Lung (tissue), 12 donors: ENCODE results near the gene PHOX2A. TPM values are rescaled to one million over a fixed set of nuclear protein-coding genes. Genes with fewer than 3 reads are reported as not detected.

Source experiments
- ATAC-seq: fragments of 200-7000 bp; cut with Tn5 transposase; one replicate; pipeline ENCODE4 v1.9.1; 2020; ENCODE audit warnings: moderate number of reproducible peaks; ENCODE audit not compliant: insufficient read depth, low FRiP score
- DNase-seq, 3 donors: peaks; one replicate each; pipeline ENCODE4 v3.0.0-alpha.2; 2013 to 2017
- H3K27ac ChIP-seq, 2 donors: one replicate each; pipeline ENCODE4 v1.5.1; 2013; ENCODE audit warnings: mild to moderate bottlenecking in 2 of 2, moderate library complexity in 2 of 2, control low read depth in 1 of 2, inconsistent platforms in 1 of 2, low read depth in 1 of 2, low read length in 1 of 2
- H3K27me3 ChIP-seq, 3 donors: one replicate each; pipeline ENCODE4 v1.5.1; 2013; ENCODE audit warnings: low read length in 2 of 3; ENCODE audit not compliant: control insufficient read depth in 3 of 3, insufficient read depth in 3 of 3
- H3K36me3 ChIP-seq, 4 donors: one replicate each; pipeline ENCODE4 v1.5.1; 2013; ENCODE audit warnings: low read length in 4 of 4, mild to moderate bottlenecking in 1 of 4, moderate library complexity in 1 of 4; ENCODE audit not compliant: control insufficient read depth in 4 of 4, insufficient read depth in 4 of 4
- H3K4me1 ChIP-seq, 5 donors: one replicate each; pipeline ENCODE4 v1.5.1; 2013; ENCODE audit warnings: low read length in 5 of 5, mild to moderate bottlenecking in 2 of 5, moderate library complexity in 1 of 5; ENCODE audit not compliant: control insufficient read depth in 5 of 5, insufficient read depth in 5 of 5
- H3K4me3 ChIP-seq: one replicate; pipeline ENCODE4 v1.5.1; 2013; ENCODE audit warnings: mild to moderate bottlenecking, control low read depth, moderate library complexity
- H3K9ac ChIP-seq, 2 donors: one replicate each; pipeline ENCODE4 v1.5.1; 2013; ENCODE audit warnings: low read length in 2 of 2, control low read depth in 1 of 2; ENCODE audit not compliant: insufficient read depth in 1 of 2
- H3K9me3 ChIP-seq, 4 donors: one replicate each; pipeline ENCODE4 v1.5.1; 2013; ENCODE audit warnings: low read length in 3 of 4, mild to moderate bottlenecking in 1 of 4, moderate library complexity in 1 of 4; ENCODE audit not compliant: control insufficient read depth in 4 of 4, insufficient read depth in 3 of 4
- CTCF ChIP-seq: IDR thresholded peaks from 2 replicates; pipeline ENCODE4 v1.5.1; 2012; ENCODE audit warnings: mild to moderate bottlenecking; ENCODE audit errors: control extremely low read depth, extremely low read depth
- WGBS, 2 donors: extraction: QIAGEN DNeasy Blood & Tissue Kit; methylation state at CpG; one replicate each; pipeline ENCODE4 v1.1.7; 2013; 5-methylcytosine and 5-hydroxymethylcytosine counted together
- polyA plus RNA-seq, 2 donors: library from polyadenylated mRNA; stranded (reverse); fragments of 200-250 nt; gene quantifications; one replicate each; pipeline ENCODE4 v1.2.1, GENCODE V29; 2013
- total RNA-seq, 2 donors: library from RNA; depleted of rRNA in 1 of 2; stranded (reverse); fragments of >200 nt in 1 of 2; gene quantifications; one replicate each; pipeline ENCODE4 v1.2.1, GENCODE V29; 2014 to 2021
- donor health status: control.
- donor health status: control.
- donor health status: Bipolar disorder and iron deficiency.
- donor health status: healthy.
- donor health status: DM: yes; HTN: yes; CAD: no.

PHOX2A gene
- total and polyA plus RNA-seq, 4 donors, result not detected

DNA sequence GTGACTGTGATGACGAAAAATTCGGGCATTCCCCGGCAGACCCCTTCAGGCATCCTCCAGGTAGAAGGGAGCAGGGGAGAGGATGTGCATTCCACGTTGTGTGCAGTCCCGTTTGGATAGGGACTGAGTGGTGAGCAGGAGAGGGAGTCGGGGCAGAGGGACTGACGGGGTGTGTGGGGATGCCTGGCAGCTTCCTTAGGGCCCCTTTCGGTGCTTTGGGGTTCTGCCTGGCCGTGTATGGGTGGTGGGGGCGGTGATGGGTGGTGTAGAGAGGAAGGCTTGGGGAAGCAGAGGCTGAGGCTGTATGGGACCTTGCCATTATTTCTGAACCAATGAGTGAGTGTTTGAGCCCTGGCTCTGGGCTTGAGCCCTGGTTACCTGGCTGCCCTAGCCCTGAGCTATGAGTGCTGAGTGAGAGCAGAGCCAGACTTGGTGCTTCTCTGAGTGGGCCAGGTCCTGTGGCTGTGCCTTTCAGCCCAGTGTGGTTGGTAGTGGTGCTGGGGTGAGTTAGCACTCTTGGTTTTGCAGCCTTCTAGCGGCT lies 18.5 kb downstream of the PHOX2A start:
- ATAC-seq, result no peak
- WGBS, 2 donors, result 7 to 11% methylated on average over 11 of the region's 11 CpGs
- TF ChIP-seq CTCF, result no peak

DNA sequence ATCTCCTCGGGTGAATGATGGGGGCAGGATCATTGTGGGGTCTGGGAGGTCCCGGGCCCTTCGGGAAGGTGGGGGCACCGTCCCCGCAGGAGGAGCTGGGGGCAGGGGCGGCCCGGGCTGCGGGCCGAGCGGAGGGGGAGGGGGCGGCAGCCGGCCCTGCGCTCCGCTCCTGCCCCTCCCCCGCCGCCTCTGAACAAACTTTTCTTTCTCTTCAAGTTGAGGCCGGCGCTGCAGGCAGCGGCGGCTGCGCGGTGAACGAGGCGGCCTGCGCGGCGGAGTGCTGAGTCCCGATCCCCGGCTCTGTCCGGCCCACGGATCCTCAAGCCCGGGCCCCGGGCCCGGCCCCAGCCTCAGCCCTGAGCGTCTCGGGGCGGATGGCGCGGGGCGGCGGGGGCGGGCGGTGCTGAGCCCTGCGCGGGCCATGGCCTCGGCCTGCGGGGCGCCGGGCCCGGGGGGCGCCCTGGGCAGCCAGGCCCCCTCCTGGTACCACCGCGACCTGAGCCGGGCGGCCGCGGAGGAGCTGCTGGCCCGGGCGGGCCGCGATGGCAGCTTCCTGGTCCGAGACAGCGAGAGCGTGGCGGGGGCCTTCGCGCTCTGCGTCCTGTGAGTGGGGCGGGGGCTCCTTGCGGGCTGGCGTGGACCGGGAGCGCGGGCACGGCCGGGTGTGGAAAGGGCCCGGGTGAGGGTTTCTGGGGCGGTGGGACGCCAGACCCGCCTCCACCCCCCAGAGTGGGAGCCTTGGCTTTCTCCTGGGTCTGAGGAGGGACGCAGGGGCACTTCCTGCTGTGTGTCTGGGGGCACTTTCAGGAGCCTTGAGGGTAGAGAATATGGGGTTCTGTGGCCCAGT lies 19.2 kb downstream of the PHOX2A start, which contains the start of gene INPPL1:
INPPL1 (plus strand) TSS at position 204 of the 847 bp plus-strand sequence; CDS start at position 422, 218 bp downstream.
- H3K4me1 ChIP-seq, result peaks cover 0 to 23% (median 9%) of the 10 kb centered on the region in 5 donors
- peak within 1 kb of the TSS; percentile 57 for H3K4me3 ChIP-seq
- H3K27me3 ChIP-seq, result no peaks in the 10 kb centered on the region
- 0 to 1% methylated on average over 56 to 81 of the region's 81 CpGs for WGBS, 2 donors
- H3K9me3 ChIP-seq, result no peaks in the 10 kb centered on the region
- H3K9ac ChIP-seq, result peak within 1 kb of the TSS; percentile 46 to 55
- H3K27ac ChIP-seq, result peak within 1 kb of the TSS; percentile 98 to 99
- no peak for ATAC-seq
- no peak for TF ChIP-seq CTCF
- peak; percentile 65 to 78 (median 71) for DNase-seq
- H3K36me3 ChIP-seq, result peaks cover 0 to 31% (median 19%) of the 10 kb centered on the region in 4 donors

More for the DNA sequence above, 18.5 kb downstream of the PHOX2A start:
- DNase-seq, result no peak
- H3K9me3 ChIP-seq, result no peaks in the 10 kb centered on the region
- peak overlapping the region; percentile 40 to 49 for H3K9ac ChIP-seq
- peaks cover 0 to 23% (median 9%) of the 10 kb centered on the region in 5 donors for H3K4me1 ChIP-seq
- H3K27me3 ChIP-seq, result no peaks in the 10 kb centered on the region
- peaks cover 0 to 38% (median 24%) of the 10 kb centered on the region in 4 donors for H3K36me3 ChIP-seq
- H3K4me3 ChIP-seq, result peak overlapping the region; percentile 57
- peak overlapping the region in 1 of 2 donors; percentile 68 for H3K27ac ChIP-seq

- peak overlapping the region; percentile 46 to 55 for H3K9ac ChIP-seq
- DNase-seq, result peak; percentile 87 to 91 (median 87)
- peak overlapping the region; percentile 98 to 99 for H3K27ac ChIP-seq
- no peak for TF ChIP-seq CTCF
- peak; percentile 64 for ATAC-seq
- WGBS, 2 donors, result 0 to 1% methylated on average over 61 to 84 of the region's 84 CpGs
- peaks cover 0 to 23% (median 10%) of the 10 kb centered on the region in 4 donors for H3K36me3 ChIP-seq
- no peaks in the 10 kb centered on the region for H3K27me3 ChIP-seq
- H3K9me3 ChIP-seq, result no peaks in the 10 kb centered on the region
- peak overlapping the region; percentile 57 for H3K4me3 ChIP-seq
- H3K4me1 ChIP-seq, result peaks cover 0 to 23% (median 9%) of the 10 kb centered on the region in 5 donors
Measured at GRCh38 chr11:72223615-72224563, 20.1 kb downstream of the PHOX2A start.
